Fibroblast of upper back skin (primary cell): ENCODE data around the gene SUN2.

Experiments
- DNase-seq: peaks from one replicate; pipeline ENCODE4 v3.0.0-alpha.2; 2013

The SUN2 gene

GRCh38 chr22:38715176-38715764 lies 40.5 kb downstream of the SUN2 start:
- no peak for DNase-seq

- DNase-seq: no peak
These were observed 41.9 kb downstream of the SUN2 start for GRCh38 chr22:38713921-38714320.

GRCh38 chr22:38712486-38713207 lies 43.2 kb downstream of the SUN2 start:
- DNase-seq: no peak

GRCh38 chr22:38710866-38711265 lies 44.9 kb downstream of the SUN2 start:
- no peak for DNase-seq

- DNase-seq: no peak
These were observed 45.4 kb downstream of the SUN2 start for GRCh38 chr22:38710351-38710750.

- DNase-seq: no peak
These were observed 46.5 kb downstream of the SUN2 start for GRCh38 chr22:38709306-38709705.

GRCh38 chr22:38707984-38708383 lies 47.8 kb downstream of the SUN2 start:
- no peak for DNase-seq

GRCh38 chr22:38707346-38707745 lies 48.5 kb downstream of the SUN2 start:
- DNase-seq: no peak

GRCh38 chr22:38706901-38707195 lies 49.0 kb downstream of the SUN2 start:
- no peak for DNase-seq

GRCh38 chr22:38706101-38706900 lies 49.5 kb downstream of the SUN2 start:
- DNase-seq: peak; percentile 22

- peak; percentile 100 for DNase-seq
These were observed 50.3 kb downstream of the SUN2 start, which contains the start of gene GTPBP1 for GRCh38 chr22:38705235-38706100. Gene GTPBP1, plus strand, starts transcription at chr22:38705944. Its CDS starts 12 bp downstream, at chr22:38705956.

- no peak for DNase-seq
These were observed 51.1 kb downstream of the SUN2 start for GRCh38 chr22:38704654-38705234.

- peak; percentile 90 for DNase-seq
These were observed 54.8 kb downstream of the SUN2 start, which contains the start of gene JOSD1 for GRCh38 chr22:38700789-38701628. Gene JOSD1, minus strand, starts transcription at chr22:38700943. Its CDS starts 956 bp downstream, at chr22:38699987.

- DNase-seq: no peak
These were observed 55.5 kb downstream of the SUN2 start for GRCh38 chr22:38700270-38700788.

GRCh38 chr22:38699784-38700183 lies 56.0 kb downstream of the SUN2 start:
- peak; percentile 57 for DNase-seq

- DNase-seq: no peak
These were observed 56.7 kb downstream of the SUN2 start for GRCh38 chr22:38699143-38699542.

GRCh38 chr22:38698407-38699094 lies 57.2 kb downstream of the SUN2 start:
- no peak for DNase-seq

- peak; percentile 10 for DNase-seq
These were observed 58.2 kb downstream of the SUN2 start for GRCh38 chr22:38697425-38698089.

GRCh38 chr22:38696606-38697424 lies 59.0 kb downstream of the SUN2 start:
- peak; percentile 74 for DNase-seq
